Dedifferentiated amniotic fluid mesenchymal stem cell (primary cell): ENCODE results near the gene VWA3B.
"Not testable (repeated sequence)": the region's sequence is repeated elsewhere in the genome, so short reads cannot be mapped to it uniquely, and the experiment has no call there.

Experiments used
- DNase-seq: peaks from one replicate; pipeline ENCODE4 v3.0.0-alpha.2; 2016; ENCODE audit errors: extremely low spot score

The VWA3B gene

GRCh38 chr2:98086491-98087446, at the start of gene VWA3B:
VWA3B (plus strand) TSS chr2:98087167; CDS start chr2:98093093, 5,926 bp downstream.
- no peak for DNase-seq

DNA sequence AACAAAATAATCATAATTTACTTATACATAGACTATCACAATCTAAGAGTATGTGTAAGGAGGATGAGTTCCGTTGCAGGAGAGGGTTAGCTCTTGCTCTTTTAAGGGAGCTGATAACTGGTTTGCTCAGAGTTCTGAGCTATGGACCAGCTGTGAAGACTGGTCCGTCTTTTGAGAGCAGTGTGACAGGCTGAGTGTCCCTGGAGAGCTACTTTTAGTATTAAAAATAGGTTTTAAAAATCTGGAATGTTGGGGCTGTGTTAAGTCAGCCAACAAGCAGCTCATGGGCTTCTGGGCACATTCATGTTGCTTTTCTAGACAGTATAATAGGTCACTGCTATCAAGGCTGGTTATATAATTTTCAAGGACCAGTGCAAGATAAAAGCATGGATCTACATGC, 49.8 kb upstream of the VWA3B start:
- no peak for DNase-seq

GRCh38 chr2:98037666-98038336, 49.2 kb upstream of the VWA3B start:
- no peak for DNase-seq

DNA sequence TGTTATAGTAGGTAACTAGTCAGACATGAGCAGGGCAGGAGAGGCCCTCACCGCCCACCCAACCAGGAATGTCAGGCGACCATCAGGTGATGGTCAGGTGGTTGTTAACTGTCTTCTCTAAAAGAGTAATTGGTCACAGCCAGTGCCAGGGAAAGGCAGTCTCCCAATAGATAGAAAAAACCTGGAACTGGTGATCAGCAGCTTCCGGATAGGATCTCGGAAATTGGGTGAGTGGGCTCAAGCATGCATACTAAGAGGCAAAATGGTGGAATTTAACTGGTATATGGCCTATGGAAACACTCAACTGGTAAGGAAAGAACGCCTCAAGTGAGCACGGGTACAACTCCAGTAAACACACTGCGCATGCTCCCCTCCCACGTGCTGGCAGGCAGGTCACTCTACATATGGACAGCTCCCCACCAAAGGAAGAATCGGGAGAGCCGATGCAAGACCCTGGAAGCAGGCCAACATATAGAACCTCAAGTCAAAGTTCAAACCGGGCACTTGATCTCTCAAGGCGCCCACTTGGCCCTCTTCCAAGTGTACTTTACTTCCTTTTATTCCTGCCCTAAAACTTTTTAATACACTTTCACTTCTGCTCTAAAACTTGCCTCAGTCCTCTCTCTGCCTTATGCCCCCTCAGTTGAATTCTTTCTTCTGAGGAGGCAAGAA, 47.7 kb upstream of the VWA3B start:
- no peak for DNase-seq

DNA sequence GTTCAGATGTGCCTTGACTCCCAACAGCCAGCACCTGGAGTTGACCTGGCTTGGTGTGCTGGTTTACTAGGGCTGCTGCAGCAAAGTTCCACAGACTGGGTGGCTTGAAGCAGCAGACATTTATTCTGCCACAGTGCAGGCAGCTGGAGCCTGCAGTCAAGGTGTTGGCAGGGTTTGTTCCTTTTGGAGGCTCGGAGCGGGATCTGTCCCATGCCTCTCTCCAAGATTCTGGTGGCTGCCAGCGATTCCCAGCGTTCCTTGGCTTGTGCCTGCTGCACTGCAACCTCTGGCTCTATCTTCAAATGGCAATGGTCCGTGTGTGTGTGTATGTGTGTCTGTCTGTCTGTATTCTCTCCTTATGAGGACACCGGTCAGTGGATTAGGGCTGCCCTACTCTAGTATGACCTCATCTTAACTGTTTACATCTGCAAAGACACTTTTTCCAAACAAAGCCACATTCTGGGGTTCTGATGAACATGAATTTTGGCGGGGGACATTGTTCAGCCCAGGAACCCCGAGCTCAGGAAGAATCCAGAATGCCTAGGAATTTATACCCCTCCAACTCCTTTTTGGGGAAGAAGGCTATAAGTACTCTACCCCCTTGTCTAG, 46.5 kb upstream of the VWA3B start:
- DNase-seq = no peak

- DNase-seq = no peak
Measured at GRCh38 chr2:98043101-98043500, 43.9 kb upstream of the VWA3B start.

DNA sequence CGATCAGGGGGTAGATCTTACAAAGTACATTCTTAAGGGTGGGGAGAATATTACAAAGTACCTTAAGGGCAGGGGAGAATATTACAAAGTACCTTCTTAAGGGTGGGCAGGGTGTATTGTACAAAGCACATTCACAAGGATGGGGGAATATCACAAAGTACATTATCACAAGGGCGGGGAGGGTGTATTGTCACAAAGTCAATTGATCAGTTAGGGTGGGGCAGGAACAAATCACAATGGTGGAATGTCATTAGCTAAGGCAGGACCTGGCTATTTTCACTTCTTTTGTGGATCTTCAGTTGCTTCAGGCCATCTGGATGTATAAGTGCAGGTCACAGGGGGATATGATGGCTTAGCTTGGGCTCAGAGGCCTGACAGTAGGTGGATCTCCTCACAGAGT, 42.2 kb upstream of the VWA3B start:
- not testable (repeated sequence) for DNase-seq

GRCh38 chr2:98050070-98050469, 36.9 kb upstream of the VWA3B start:
- DNase-seq = no peak

DNA sequence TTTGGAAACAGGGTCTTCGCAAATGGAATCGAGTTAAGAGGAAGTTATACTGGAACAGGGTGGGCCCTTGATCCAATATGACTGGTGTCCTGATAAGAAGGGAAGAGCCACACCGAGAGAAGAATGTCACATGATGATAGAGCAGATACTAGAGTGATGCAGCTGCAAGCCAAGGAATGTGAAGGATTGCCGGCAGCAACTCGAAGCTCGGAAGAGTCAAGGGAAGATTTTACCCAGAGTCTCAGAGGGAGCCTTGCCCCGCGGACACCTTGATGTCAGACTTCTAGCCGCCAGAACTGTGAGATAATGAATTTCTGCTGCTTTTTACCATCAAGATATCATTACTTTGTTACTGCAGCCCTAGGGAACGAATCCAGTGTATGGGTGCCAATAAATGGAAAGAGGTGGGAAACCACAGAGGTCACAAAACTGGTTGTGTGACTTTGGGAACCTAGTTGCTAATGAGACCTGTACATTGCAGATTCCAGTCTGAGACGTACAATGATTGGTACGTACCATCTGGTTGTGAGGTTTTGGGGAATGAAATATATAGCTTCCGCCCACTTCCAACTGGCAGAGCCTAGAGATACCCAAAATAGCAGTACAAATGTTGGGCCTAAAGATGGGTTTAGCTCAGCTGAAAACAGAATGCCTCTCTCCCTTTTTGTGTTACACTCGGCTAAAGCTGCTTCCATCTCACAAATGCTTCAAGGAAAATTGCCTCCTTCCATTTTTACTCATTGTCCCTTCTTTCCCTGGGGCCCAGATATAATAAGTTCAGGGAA, 28.6 kb upstream of the VWA3B start:
- no peak for DNase-seq

DNA sequence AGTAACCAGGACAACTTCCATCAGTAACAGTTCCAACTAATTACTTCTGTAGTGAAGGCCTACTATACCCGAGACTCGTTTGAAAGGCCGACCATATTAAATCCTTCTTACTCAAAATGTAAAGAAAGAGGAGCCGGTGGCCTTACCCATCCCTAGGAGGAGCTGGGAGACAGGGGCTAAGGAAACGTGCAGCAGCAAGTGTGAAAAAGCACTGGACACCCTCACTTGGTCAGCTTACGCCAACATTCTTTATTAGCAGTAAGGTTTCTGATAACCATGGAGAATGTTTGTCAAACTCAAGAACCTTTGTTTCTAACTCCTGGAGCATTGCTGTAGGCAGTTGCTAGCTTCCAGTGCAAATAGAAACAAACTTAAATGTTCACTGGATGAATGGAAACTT, 26.7 kb upstream of the VWA3B start:
- no peak for DNase-seq

DNA sequence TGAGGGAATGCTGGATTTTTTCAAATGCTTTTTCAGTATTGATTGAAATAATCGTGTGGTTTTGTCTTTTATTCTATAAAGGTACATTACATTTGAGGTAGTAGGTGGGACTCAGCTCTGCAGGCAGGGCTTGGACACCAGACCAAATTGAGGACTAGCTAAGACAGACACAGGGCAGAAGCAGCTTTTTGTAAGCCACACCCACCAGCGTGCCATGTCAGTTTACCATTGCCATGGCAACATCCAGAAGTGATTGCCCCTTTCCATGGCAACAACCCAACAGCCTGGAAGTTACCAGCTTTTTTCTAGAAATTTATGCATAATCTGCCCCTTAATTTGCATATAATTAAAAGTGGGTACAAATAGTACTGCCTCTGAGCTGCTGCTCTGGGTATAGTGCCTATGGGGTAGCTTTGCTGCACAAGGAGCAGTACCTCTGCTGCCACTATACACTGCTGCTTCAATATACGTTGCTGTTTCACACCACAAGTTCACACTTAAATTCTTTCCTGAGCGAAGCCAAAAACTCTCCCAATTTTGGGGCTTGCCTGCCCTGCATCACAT, 23.6 kb upstream of the VWA3B start:
- no peak for DNase-seq

GRCh38 chr2:98065808-98066207, 21.2 kb upstream of the VWA3B start:
- no peak for DNase-seq

DNA sequence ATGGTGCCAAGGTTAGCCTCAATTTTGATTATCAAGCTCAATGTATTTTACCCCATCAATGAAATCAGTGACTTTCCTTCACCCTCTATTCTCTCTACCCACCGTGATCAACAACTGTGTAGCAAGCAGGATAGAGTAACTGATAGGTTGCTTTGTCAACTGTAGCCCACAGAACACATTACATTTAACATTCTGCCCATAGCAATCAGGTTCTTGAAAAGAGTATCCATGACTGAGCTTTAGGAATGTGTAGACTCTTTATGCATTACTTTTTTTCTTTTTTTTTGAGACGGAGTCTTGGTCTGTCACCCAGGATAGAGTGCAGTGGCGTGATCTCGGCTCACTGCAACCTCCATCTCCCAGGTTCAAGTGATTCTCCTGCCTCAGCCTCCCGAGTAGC, 19.8 kb upstream of the VWA3B start:
- no peak for DNase-seq

DNA sequence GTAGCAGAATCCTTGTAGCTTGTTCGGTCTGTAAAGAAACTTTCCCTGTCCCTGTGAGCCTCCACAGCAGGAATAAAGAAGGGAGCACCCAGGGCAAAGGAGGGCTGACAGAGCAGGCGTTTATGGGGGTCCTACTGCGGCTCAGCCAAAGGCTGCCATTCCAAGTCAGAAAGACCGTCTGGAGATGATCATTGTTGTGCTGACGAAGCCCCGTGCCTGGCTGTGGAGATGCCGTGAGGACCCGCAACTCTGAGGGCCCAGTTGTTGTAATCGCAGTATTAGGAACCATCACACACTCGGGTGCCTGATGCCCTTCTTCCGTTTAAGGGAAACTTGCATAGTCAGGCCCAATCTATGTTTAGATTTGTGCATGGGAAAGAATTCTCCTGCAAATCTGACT, 16.9 kb upstream of the VWA3B start:
- DNase-seq = no peak

DNA sequence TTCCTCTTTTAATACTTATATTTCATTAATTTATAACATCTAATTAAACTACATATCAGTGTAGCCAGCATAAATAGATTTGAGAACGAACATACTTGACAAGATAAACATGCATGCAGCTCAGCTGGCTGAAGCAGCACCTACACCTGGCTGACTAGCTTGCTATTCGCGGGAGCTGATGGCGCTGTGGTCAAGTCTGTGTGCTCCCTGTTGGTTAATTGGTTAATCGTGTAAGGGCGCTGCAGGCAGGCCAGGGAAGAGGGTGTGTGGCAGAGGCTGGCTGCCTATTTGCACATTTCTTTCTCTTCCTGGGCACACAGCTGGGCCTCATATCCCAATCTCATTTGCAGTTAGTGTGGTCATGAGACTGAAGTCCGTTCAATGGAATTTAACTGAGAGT, 14.5 kb upstream of the VWA3B start:
- DNase-seq = no peak

GRCh38 chr2:98078701-98079100, 8.3 kb upstream of the VWA3B start:
- DNase-seq = no peak

DNA sequence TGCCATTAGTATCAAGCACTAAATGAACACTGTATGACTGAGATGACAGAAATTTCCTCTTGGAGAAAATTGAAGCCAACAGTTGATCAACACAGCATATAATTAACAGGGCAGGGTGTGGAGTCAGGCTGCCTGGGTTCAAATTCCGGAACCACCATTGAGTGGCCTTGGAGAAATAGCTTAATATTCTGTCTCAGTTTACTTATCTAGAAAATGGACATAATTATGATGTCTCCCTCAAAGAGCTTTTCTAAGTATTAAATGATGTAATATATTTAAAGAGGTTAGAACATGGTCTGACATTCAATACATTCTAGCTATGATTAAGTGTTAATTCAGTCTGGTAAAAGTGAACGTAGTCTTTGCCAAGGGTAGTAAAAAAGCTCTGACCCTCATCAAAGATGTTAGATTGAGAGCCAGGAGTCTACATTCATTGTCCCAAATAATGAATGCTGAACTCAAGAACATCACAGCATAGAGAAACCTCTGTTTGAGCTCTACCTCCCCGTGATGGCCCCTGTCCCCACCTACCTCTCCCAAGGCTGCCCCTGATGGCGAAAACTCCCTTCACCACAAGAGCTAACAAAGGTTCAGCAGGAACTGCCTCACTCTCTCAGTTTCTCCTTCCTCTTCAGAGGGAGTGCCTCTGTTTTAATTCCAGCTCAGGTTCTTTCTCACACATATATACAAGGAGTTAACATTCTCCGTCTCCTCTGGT, 2.7 kb upstream of the VWA3B start:
- no peak for DNase-seq

DNA sequence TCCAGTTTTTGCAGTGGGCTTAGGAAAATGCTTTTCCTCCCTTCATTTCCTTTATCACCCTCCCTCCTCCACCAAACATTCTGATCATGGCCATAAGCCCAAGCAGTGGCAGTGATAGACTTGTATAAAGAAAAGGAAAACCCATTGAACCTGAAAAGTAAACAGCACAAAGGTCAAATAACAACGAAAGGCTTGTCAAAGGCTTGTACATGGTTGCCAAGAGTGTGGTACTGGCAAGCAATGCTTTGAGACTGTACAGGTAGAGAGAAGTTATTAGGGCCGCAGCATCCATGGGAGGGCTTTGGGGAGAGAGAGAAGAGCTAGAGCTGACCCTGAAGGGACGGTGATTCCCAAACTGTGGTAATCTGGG, 2.1 kb upstream of the VWA3B start:
- no peak for DNase-seq

DNA sequence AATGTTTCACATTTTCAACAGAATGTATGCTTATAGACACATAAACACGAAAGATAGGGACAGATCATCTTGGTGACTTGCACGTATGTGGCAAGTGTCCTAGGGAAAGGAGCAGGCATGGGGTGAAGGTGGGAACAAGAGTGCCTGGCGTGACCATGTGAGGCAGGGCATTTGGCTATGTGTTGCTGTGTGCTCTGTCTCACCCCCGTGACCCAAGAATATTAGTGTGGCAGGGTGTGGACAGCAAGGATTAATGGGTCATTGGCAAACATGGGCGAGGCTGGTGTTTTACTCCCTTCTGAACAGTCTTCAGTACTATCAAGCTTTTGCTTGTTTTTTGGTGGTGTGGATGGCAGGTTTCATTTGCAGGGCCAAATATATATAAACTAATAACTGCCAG, 1.3 kb upstream of the VWA3B start:
- no peak for DNase-seq

- no peak for DNase-seq
Measured at GRCh38 chr2:98087447-98088020, 567 bp downstream of the VWA3B start.
